ENCODE results near the gene SAMD1.

GRCh38 chr19:14135355-14135754 lies 44.8 kb upstream of the SAMD1 start:
- TF ChIP-seq CTCF (IDR thresholded peaks at IDR 0.05) (no peak), POLR2A (IDR thresholded peaks at IDR 0.05) (no peak)
